SK-N-SH (cell line): ENCODE measurements around the gene TBC1D5.
"Not testable (repeated sequence)": the region's sequence is repeated elsewhere in the genome, so short reads cannot be mapped to it uniquely, and the experiment has no call there.

Experiments
- EP300 ChIP-seq, 2 experiments: IDR thresholded peaks; 2 replicates each; pipeline versions ENCODE4 v1.4.0 to v1.6.1; 2012; ENCODE audit warnings: borderline replicate concordance in 1 of 2, low read depth in 1 of 2, low read length in 1 of 2
- FOXJ3 ChIP-seq: sonication (generic); formaldehyde crosslinking; IDR thresholded peaks from 2 replicates; pipeline ENCODE4 v1.5.1; 2020; ENCODE audit warnings: mild to moderate bottlenecking, missing genetic modification reagents
- NRF1 ChIP-seq: IDR thresholded peaks from 2 replicates; pipeline ENCODE4 v1.6.1; 2012; ENCODE audit warnings: low read depth, mild to moderate bottlenecking, low read length
- RXRA ChIP-seq: IDR thresholded peaks from 2 replicates; pipeline ENCODE4 v1.4.0; 2012; ENCODE audit warnings: low read depth, mild to moderate bottlenecking, borderline replicate concordance

GRCh38 chr3:17699815-17700214, 42.6 kb downstream of the TBC1D5 start:
- not testable (repeated sequence) for TF ChIP-seq EP300 (IDR thresholded peaks at IDR 0.05; ENCODE audit: borderline replicate concordance in 1 of 2, low read depth in 1 of 2, low read length in 1 of 2); NRF1; FOXJ3; RXRA
